ENCODE measurements around the gene AFAP1. TPM values are rescaled to one million over a fixed set of nuclear protein-coding genes. Genes with fewer than 3 reads are reported as not detected.
A peak's percentile ranks its signal among the peaks of the same experiment; 100 is the strongest.

The AFAP1 gene
- total and polyA plus RNA-seq, 12 donors: 2.9 to 8.9 (median 5.8) TPM

GRCh38 chr4:7779432-7779768 is 160.3 kb downstream of the AFAP1 start:
- DNase-seq (peak in 1 of 2 donors; percentile 52), ATAC-seq (peak in 6 of 8 donors; percentile 32 to 66 (median 44))
- Histone ChIP-seq H3K4me1 (peaks cover 18 to 53% (median 39%) of the 10 kb centered on the region in 9 donors), H3K27ac (peak overlapping the region in 7 of 10 donors; percentile 18 to 76 (median 62)), H3K27me3 (no peaks in the 10 kb centered on the region), H3K4me3 (peak overlapping the region in 4 of 10 donors; percentile 33 to 42 (median 42)), H3K9me3 (no peaks in the 10 kb centered on the region), H3K36me3 (peaks cover 0 to 46% (median 11%) of the 10 kb centered on the region in 9 donors)
- TF ChIP-seq CTCF (IDR thresholded peaks at IDR 0.05): no peak
- WGBS, 2 donors: 55 to 66% methylated on average over 5 of the region's 5 CpGs
- intact Hi-C loops (cut with DNase I): loop anchor here in 1 of 10 donors (10.0 kb wide), 1 partner anchor 205 kb away; no protein-coding TSS in a partner anchor

- Histone ChIP-seq H3K4me1 (peaks cover 18 to 53% (median 39%) of the 10 kb centered on the region in 9 donors), H3K27ac (peak overlapping the region in 8 of 10 donors; percentile 18 to 76 (median 52)), H3K36me3 (peaks cover 0 to 47% (median 11%) of the 10 kb centered on the region in 9 donors), H3K27me3 (no peaks in the 10 kb centered on the region), H3K9me3 (no peaks in the 10 kb centered on the region), H3K4me3 (peak overlapping the region in 5 of 10 donors; percentile 8 to 42 (median 42))
- DNase-seq (no peak), ATAC-seq (peak in 4 of 8 donors; percentile 3 to 19 (median 15))
- WGBS, 2 donors: 69 to 76% methylated on average over 24 of the region's 24 CpGs
- TF ChIP-seq CTCF (IDR thresholded peaks at IDR 0.05): no peak
- intact Hi-C loops (cut with DNase I): loop anchor here in 1 of 10 donors (10.0 kb wide), 1 partner anchor 206 kb away; no protein-coding TSS in a partner anchor
These were observed 160.9 kb downstream of the AFAP1 start for GRCh38 chr4:7778510-7779431.

- ATAC-seq (no peak), DNase-seq (no peak)
- intact Hi-C loops (cut with DNase I): loop anchor here in 1 of 10 donors (10.0 kb wide), 1 partner anchor 207 kb away; no protein-coding TSS in a partner anchor
- WGBS, 2 donors: 94 to 95% methylated on average over 10 of the region's 10 CpGs
- no peaks in the 10 kb centered on the region for H3K27me3 ChIP-seq
- no peaks in the 10 kb centered on the region for H3K9me3 ChIP-seq
- TF ChIP-seq CTCF (IDR thresholded peaks at IDR 0.05): no peak
- peak overlapping the region in 3 of 10 donors; percentile 42 for H3K4me3 ChIP-seq
- H3K4me1 ChIP-seq: peaks cover 18 to 48% (median 37%) of the 10 kb centered on the region in 9 donors
- H3K27ac ChIP-seq: peak overlapping the region in 3 of 10 donors; percentile 62 to 76 (median 70)
- H3K36me3 ChIP-seq: peaks cover 0 to 54% (median 11%) of the 10 kb centered on the region in 9 donors
These were observed 161.7 kb downstream of the AFAP1 start for GRCh38 chr4:7777871-7778509.
